Prostate gland (tissue), 2 donors: Measurements from ENCODE around the gene PMVK. TPM values are rescaled to one million over a fixed set of nuclear protein-coding genes. Genes with fewer than 3 reads are reported as not detected.

Experiments used
- DNase-seq: peaks from one replicate; pipeline ENCODE4 v3.0.0-alpha.2; 2019; ENCODE audit warnings: low spot score
- H3K27ac ChIP-seq, 2 donors: fragments of 200-600 bp; sonication (generic); 2 replicates each; pipeline ENCODE4 v1.5.1; 2017 to 2019
- H3K27me3 ChIP-seq: fragments of 200-600 bp; sonication (generic); replicated peaks from 2 replicates; pipeline ENCODE4 v1.5.1; 2019; ENCODE audit not compliant: insufficient read depth
- H3K36me3 ChIP-seq, 2 donors: fragments of 200-600 bp; sonication (generic); 1 replicate in 1 of 2; 2 replicates in 1 of 2; pipeline versions ENCODE4 v1.5.1 to v1.8.1; 2017 to 2019
- H3K4me1 ChIP-seq: fragments of 200-600 bp; sonication (generic); replicated peaks from 2 replicates; pipeline ENCODE4 v1.5.1; 2019
- H3K4me3 ChIP-seq, 2 donors: fragments of 200-600 bp; sonication (generic); 2 replicates each; pipeline ENCODE4 v1.5.1; 2017 to 2019
- H3K9me3 ChIP-seq: fragments of 200-600 bp; sonication (generic); 2 replicates; pipeline ENCODE4 v1.5.1; 2017
- POLR2A ChIP-seq: fragments of 450-650 bp; IDR thresholded peaks from one replicate; pipeline ENCODE4 v1.6.1; 2016; ENCODE audit warnings: antibody characterized with exemption, mild to moderate bottlenecking
- POLR2AphosphoS5 ChIP-seq: sonication (generic); formaldehyde crosslinking; IDR thresholded peaks from one replicate; pipeline ENCODE4 v1.6.1; 2017; ENCODE audit warnings: antibody characterized with exemption
- WGBS: methylation state at CpG from one replicate; pipeline ENCODE4 v1.1.5; 2018; 5-methylcytosine and 5-hydroxymethylcytosine counted together
- intact Hi-C: fragments of 100-400 bp; cut with DNase I; formaldehyde crosslinking; loops from one replicate; pipeline ENCODE4 v1.14.2; 2022
- total RNA-seq, 2 donors: library from RNA; depleted of rRNA; stranded (reverse); fragments of >200 nt; gene quantifications; one replicate each; pipeline ENCODE4 v1.1.0, GENCODE V29; 2016
- TF ChIP-seq, protein P1 (sequence below), 4 experiments: fragments of 200-600 bp in 2 of 4; fragments of 450-650 bp in 2 of 4; sonication (generic) in 2 of 4; IDR thresholded peaks; 1 replicate in 3 of 4; 2 replicates in 1 of 4; pipeline ENCODE4 v1.5.1; 2016 to 2019; ENCODE audit warnings: antibody characterized with exemption in 4 of 4, mild to moderate bottlenecking in 2 of 4, moderate library complexity in 2 of 4

PMVK gene
- total RNA-seq, 2 donors from 2014 or later, result 23.2 to 26.2 TPM

DNA sequence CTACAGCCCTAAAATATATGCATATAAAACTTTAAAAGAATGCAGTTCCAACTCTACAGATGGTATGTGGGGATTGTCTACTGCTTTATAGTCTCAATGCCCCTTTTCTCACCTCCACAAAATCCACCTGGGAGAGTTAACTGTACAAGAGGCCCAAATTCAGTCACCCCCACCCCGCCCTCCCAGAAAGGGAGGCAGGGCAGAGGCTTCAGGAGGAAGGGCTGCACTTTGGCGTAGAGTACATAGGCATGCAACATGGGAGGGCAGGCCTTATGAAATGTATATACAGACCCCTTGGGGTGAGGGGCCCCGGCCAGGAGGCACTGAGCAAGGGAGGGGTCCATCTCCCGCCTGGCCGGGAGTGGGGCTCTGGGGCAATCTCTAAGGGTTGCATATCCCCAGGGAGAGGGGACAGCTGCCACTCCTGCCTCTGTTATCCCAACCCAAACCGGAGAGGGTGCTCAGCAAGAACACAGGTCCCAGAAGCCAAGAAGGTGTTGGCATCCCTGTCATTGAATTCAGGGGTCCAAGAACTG is 26.3 kb upstream of the PMVK start:
- TF ChIP-seq POLR2AphosphoS5 (no peak), POLR2A (no peak)
- TF ChIP-seq, protein P1, sequence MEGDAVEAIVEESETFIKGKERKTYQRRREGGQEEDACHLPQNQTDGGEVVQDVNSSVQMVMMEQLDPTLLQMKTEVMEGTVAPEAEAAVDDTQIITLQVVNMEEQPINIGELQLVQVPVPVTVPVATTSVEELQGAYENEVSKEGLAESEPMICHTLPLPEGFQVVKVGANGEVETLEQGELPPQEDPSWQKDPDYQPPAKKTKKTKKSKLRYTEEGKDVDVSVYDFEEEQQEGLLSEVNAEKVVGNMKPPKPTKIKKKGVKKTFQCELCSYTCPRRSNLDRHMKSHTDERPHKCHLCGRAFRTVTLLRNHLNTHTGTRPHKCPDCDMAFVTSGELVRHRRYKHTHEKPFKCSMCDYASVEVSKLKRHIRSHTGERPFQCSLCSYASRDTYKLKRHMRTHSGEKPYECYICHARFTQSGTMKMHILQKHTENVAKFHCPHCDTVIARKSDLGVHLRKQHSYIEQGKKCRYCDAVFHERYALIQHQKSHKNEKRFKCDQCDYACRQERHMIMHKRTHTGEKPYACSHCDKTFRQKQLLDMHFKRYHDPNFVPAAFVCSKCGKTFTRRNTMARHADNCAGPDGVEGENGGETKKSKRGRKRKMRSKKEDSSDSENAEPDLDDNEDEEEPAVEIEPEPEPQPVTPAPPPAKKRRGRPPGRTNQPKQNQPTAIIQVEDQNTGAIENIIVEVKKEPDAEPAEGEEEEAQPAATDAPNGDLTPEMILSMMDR (IDR thresholded peaks at IDR 0.05), result no peak
- H3K4me3 ChIP-seq, result peak overlapping the region in 1 of 2 donors; percentile 70
- 54% methylated on average over 6 of the region's 6 CpGs for WGBS
- H3K4me1 ChIP-seq, result peaks cover 16% of the 10 kb centered on the region
- H3K27me3 ChIP-seq, result no peaks in the 10 kb centered on the region
- H3K27ac ChIP-seq, result peak overlapping the region; percentile 98 to 99
- intact Hi-C loops, result loop anchor here (1.0 to 5.0 kb wide), 3 partner anchors 34 to 89 kb away; partner anchors contain the start of gene ADAM15
- no peaks in the 10 kb centered on the region for H3K9me3 ChIP-seq
- no peak for DNase-seq
- H3K36me3 ChIP-seq, result peaks cover 0 to 14% of the 10 kb centered on the region in 2 donors

DNA sequence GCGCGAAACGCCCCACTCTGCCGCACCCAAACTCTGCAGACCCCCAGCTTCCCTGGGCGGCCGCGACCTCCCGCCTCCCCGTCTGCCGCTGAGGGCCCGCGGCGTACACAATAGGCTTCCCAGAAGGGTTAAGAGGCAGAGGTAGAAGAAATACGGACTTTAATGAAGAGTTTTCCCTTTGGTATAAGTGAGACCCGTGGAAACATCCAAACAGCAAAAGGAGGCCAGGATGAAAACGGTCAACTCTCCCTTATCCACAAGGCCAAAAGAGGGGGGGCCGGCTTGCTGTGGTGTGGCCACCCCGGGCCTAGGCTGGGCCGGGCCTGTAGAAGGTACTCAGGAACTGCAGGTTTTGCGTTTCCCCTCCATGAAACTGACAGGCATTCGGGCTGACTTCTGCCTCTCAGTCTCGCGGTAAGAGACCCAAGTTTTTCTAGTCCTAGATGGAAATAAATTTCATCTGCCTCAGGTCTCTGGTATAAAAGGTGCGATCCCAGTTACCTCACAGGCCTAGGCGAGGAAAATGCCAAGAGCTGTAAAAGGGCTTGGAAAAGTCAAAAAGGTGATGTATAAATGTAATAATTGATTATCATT is 25.7 kb upstream of the PMVK start:
- Histone ChIP-seq H3K27me3 (no peaks in the 10 kb centered on the region), H3K9me3 (no peaks in the 10 kb centered on the region), H3K4me3 (peak overlapping the region; percentile 70 to 88), H3K36me3 (peaks cover 0 to 14% of the 10 kb centered on the region in 2 donors), H3K27ac (peak overlapping the region; percentile 98 to 99), H3K4me1 (peaks cover 16% of the 10 kb centered on the region)
- WGBS, result 2% methylated on average over 25 of the region's 25 CpGs
- intact Hi-C loops, result loop anchor here (1.0 to 5.0 kb wide), 3 partner anchors 35 to 90 kb away; partner anchors contain the start of gene ADAM15
- TF ChIP-seq POLR2A (no peak), POLR2AphosphoS5 (no peak)
- TF ChIP-seq, protein P1 (IDR thresholded peaks at IDR 0.05), result no peak
- peak; percentile 50 for DNase-seq

DNA sequence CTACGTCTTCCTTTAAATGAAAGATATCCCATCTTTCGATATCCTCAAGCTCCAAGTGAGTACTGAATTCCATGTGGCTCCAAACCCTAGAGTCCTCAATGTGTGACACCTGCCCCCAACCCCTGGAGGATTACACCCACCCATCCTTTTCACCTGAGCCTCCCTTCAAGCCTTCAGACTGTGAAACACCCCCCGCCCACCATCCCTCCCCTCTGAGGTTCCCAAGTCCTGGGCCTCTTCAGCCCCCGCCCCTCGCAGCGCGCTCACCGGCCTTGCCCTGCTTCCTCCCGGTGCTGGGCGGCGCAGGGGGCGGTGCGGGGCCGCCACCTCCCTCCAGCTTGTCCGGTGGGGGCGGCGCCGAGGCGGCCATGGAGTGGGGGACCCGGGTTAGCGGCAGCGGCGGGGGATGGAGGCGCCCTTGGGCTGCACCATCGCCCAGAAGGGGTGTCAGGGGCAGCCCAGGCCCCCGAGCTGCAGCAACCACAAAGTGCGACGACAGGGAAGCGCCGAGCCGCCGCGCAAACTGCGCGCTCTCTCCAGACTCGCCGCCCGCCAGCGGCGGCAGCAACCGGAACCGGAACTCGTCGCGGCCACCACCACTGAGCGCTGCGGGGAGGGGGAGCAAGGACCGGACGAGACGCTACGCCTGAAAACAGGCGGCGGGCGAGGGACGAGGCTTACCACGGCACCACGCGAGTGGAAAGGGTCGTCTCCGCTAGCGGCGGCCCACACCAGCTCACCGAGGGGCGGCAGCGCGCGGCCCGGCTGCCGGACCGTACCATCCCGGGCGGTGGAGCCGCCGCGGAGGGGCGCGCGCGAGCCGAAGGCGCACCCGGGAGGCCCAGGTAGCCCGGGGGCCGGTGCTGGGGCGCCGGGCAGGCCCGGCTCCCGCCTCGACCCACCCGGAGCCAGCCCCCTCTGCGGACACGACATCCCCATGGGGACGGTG is 25.0 kb upstream of the PMVK start, which contains the start of gene PYGO2:
PYGO2 (minus strand) TSS at position 576 of the 949 bp plus-strand sequence; CDS start at position 370, 206 bp downstream.
- H3K36me3 ChIP-seq, result peaks cover 0 to 10% of the 10 kb centered on the region in 2 donors
- WGBS, result under 1% methylated on average over 50 of the region's 93 CpGs
- H3K27ac ChIP-seq, result peak within 1 kb of the TSS; percentile 98 to 99
- TF ChIP-seq POLR2AphosphoS5 (peak; percentile 74), POLR2A (peak; percentile 59)
- TF ChIP-seq, protein P1 (IDR thresholded peaks at IDR 0.05), result peak; percentile 71 to 96 (median 91)
- H3K4me3 ChIP-seq, result peak within 1 kb of the TSS; percentile 70 to 88
- H3K27me3 ChIP-seq, result no peaks in the 10 kb centered on the region
- no peaks in the 10 kb centered on the region for H3K9me3 ChIP-seq
- intact Hi-C loops, result loop anchor here (1.0 to 5.0 kb wide), 3 partner anchors 36 to 91 kb away; partner anchors contain the start of gene ADAM15
- H3K4me1 ChIP-seq, result peaks cover 16% of the 10 kb centered on the region
- DNase-seq, result peak; percentile 72

DNA sequence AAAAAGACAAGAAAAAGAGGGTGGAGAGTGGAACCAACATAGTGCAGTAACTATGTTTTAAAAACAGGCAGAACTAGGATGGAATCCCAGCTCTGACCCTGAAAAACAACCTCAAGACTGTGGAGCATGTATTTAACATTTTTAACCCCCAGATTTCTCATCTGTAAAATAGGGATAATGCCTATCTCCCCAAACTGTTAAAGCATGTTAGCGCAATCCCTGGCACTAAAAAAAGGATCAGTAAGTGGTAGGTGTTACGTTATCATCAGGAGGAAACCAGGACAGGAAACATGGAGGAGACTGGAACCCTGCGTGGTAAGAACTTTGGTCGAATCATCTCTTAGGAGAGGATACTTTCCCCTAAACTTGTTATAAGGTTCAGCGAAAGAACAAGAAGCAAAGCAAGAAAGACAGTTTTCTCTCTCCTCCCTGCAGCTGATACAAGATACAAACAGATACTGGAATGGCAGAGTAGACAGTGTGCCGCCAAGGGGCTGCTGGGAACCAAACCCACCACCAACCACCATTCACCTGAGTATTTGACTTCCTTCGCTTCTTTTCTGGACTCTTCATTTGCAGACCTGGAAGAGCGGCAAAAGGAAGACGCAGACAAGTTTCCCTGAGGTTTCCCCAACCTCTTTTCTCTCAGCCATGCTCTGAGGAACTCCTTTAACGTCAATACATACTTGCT is 24.1 kb upstream of the PMVK start:
- H3K27me3 ChIP-seq, result no peaks in the 10 kb centered on the region
- H3K36me3 ChIP-seq, result peaks cover 0 to 7% of the 10 kb centered on the region in 2 donors
- H3K4me1 ChIP-seq, result peaks cover 16% of the 10 kb centered on the region
- intact Hi-C loops, result loop anchor here (5.0 kb wide), 2 partner anchors 37 to 92 kb away; partner anchors contain the start of gene ADAM15
- TF ChIP-seq POLR2A (no peak), POLR2AphosphoS5 (no peak)
- TF ChIP-seq, protein P1 (IDR thresholded peaks at IDR 0.05), result no peak
- no peaks in the 10 kb centered on the region for H3K9me3 ChIP-seq
- peak overlapping the region; percentile 98 to 99 for H3K27ac ChIP-seq
- WGBS, result 25% methylated on average over 10 of the region's 10 CpGs
- DNase-seq, result no peak
- peak overlapping the region; percentile 70 to 88 for H3K4me3 ChIP-seq
